Stimulated activated CD8-positive, alpha-beta memory T cell treated with anti-CD3 and anti-CD28 coated beads, Interleukin-15, amount 100 ng/mL, for 1 hour (primary cell): Measurements from ENCODE around the gene KCNMA1.

Experiments
- DNase-seq: peaks from one replicate; pipeline ENCODE4 v3.0.0-alpha.2; 2020; ENCODE audit warnings: low read depth

KCNMA1 gene

GRCh38 chr10:76830218-76830617, 807.4 kb downstream of the KCNMA1 start:
- DNase-seq = no peak

GRCh38 chr10:76829724-76830123, 807.9 kb downstream of the KCNMA1 start:
- DNase-seq = no peak
